Stimulated activated CD4-positive, alpha-beta T cell treated with anti-CD3 and anti-CD28 coated beads, TNF-alpha, amount 100 ng/mL, for 24 hours (primary cell): ENCODE measurements around the gene SNW1.
A peak's percentile ranks its signal among the peaks of the same experiment; 100 is the strongest.
"Not testable (repeated sequence)": the region's sequence is repeated elsewhere in the genome, so short reads cannot be mapped to it uniquely, and the experiment has no call there.

Experiments used
- DNase-seq, 3 experiments: peaks; one replicate each; pipeline ENCODE4 v3.0.0-alpha.2; 2020; ENCODE audit warnings: low read depth in 3 of 3

Gene SNW1

GRCh38 chr14:77760381-77761204 lies at the start of gene SNW1:
Gene SNW1 (minus strand): TSS chr14:77761156. CDS start chr14:77761127, 29 bp downstream.
- peak; percentile 80 to 90 (median 85) for DNase-seq

- no peak for DNase-seq
Observed at GRCh38 chr14:77809011-77809410, 48.1 kb upstream of the SNW1 start.

GRCh38 chr14:77808250-77808649 lies 47.3 kb upstream of the SNW1 start:
- no peak for DNase-seq

- no peak for DNase-seq
Observed at GRCh38 chr14:77805706-77806105, 44.8 kb upstream of the SNW1 start.

GRCh38 chr14:77804592-77804991 lies 43.6 kb upstream of the SNW1 start:
- peak in 1 of 3 experiments; percentile 20 for DNase-seq

- DNase-seq = no peak
Observed at GRCh38 chr14:77800814-77801213, 39.9 kb upstream of the SNW1 start.

GRCh38 chr14:77799863-77800730 lies 39.1 kb upstream of the SNW1 start, which contains the start of gene ADCK1:
Gene ADCK1 (plus strand): TSS chr14:77800109. CDS start chr14:77818979, 18,870 bp downstream.
- DNase-seq = peak; percentile 74 to 86 (median 81)

GRCh38 chr14:77799456-77799855 lies 38.5 kb upstream of the SNW1 start:
- not testable (repeated sequence) for DNase-seq

GRCh38 chr14:77794357-77794756 lies 33.4 kb upstream of the SNW1 start:
- no peak for DNase-seq

- DNase-seq = not testable (repeated sequence)
Observed at GRCh38 chr14:77793255-77793654, 32.3 kb upstream of the SNW1 start.

GRCh38 chr14:77791225-77791600 lies 30.3 kb upstream of the SNW1 start:
- no peak for DNase-seq

GRCh38 chr14:77790566-77791224 lies 29.7 kb upstream of the SNW1 start:
- no peak for DNase-seq

- DNase-seq = no peak
Observed at GRCh38 chr14:77786148-77786547, 25.2 kb upstream of the SNW1 start.

- no peak for DNase-seq
Observed at GRCh38 chr14:77782202-77782601, 21.2 kb upstream of the SNW1 start.

- DNase-seq = not testable (repeated sequence)
Observed at GRCh38 chr14:77773966-77774365, 13.0 kb upstream of the SNW1 start.

GRCh38 chr14:77768442-77769069 lies 7.6 kb upstream of the SNW1 start:
- not testable (repeated sequence) for DNase-seq

- no peak for DNase-seq
Observed at GRCh38 chr14:77763978-77764377, 3.0 kb upstream of the SNW1 start.

GRCh38 chr14:77763316-77763715 lies 2.4 kb upstream of the SNW1 start:
- no peak for DNase-seq

GRCh38 chr14:77761205-77761931 lies 412 bp upstream of the SNW1 start:
- DNase-seq = no peak

- DNase-seq = no peak
Observed at GRCh38 chr14:77752799-77753516, 8.0 kb downstream of the SNW1 start.
